HCT116 (cell line): ENCODE data around the gene ARSI.

Experiments used
- FOSL1 ChIP-seq: IDR thresholded peaks from 2 replicates; pipeline ENCODE4 v1.6.1; 2012; ENCODE audit warnings: low read depth
- POLR2AphosphoS5 ChIP-seq: IDR thresholded peaks from 2 replicates; pipeline ENCODE4 v1.6.1; 2011; ENCODE audit warnings: mild to moderate bottlenecking, low read depth, low read length, moderate library complexity
- RAD21 ChIP-seq: IDR thresholded peaks from 2 replicates; pipeline ENCODE4 v1.6.1; 2012; ENCODE audit warnings: low read depth, mild to moderate bottlenecking
- SP1 ChIP-seq: IDR thresholded peaks from 2 replicates; pipeline ENCODE4 v1.6.1; 2012; ENCODE audit warnings: low read depth
- ZNF274 ChIP-seq: fragments of 200-500 bp; sonication (Bioruptor generic); IDR thresholded peaks from 2 replicates; pipeline ENCODE4 v1.6.1; 2014; ENCODE audit warnings: mild to moderate bottlenecking, low read depth, low read length, inconsistent platforms
- TF ChIP-seq, protein P1 (sequence below), 3 experiments: fragments of 200-600 bp in 1 of 3; sonication (generic) in 1 of 3; IDR thresholded peaks in 2 of 3; conservative IDR thresholded peaks in 1 of 3; 2 replicates each; pipeline ENCODE4 v1.5.1; 2012 to 2017; ENCODE audit warnings: low read depth in 2 of 3, low read length in 2 of 3, antibody characterized with exemption in 1 of 3, borderline replicate concordance in 1 of 3, control low read depth in 1 of 3, mild to moderate bottlenecking in 1 of 3, mixed read lengths in 1 of 3, mixed run types in 1 of 3, moderate library complexity in 1 of 3; ENCODE audit not compliant: insufficient read depth in 1 of 3

DNA sequence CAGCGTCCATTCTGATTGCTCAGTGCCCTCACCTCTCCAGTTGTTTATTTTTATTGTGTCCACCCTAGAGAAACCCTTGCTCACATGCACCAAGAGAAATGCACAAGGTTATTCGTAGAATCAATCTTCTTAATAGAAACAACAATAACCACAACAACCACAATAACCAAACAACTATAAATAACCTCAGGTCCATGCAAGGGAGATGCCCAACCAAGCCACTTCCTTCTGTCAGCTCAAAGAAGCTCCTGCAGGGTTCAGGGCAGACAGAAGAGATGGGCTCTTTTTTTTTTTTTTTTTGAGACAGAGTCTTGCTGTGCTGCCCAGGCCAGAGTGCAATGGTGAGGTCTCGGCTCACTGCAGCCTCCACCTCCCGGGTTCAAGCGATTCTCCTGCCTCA is 39.9 kb upstream of the ARSI start:
- TF ChIP-seq, protein P1, sequence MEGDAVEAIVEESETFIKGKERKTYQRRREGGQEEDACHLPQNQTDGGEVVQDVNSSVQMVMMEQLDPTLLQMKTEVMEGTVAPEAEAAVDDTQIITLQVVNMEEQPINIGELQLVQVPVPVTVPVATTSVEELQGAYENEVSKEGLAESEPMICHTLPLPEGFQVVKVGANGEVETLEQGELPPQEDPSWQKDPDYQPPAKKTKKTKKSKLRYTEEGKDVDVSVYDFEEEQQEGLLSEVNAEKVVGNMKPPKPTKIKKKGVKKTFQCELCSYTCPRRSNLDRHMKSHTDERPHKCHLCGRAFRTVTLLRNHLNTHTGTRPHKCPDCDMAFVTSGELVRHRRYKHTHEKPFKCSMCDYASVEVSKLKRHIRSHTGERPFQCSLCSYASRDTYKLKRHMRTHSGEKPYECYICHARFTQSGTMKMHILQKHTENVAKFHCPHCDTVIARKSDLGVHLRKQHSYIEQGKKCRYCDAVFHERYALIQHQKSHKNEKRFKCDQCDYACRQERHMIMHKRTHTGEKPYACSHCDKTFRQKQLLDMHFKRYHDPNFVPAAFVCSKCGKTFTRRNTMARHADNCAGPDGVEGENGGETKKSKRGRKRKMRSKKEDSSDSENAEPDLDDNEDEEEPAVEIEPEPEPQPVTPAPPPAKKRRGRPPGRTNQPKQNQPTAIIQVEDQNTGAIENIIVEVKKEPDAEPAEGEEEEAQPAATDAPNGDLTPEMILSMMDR (IDR thresholded peaks at IDR 0.05 in 2 of 3, conservative IDR thresholded peaks at IDR 0.05 in 1 of 3; ENCODE audit: borderline replicate concordance in 1 of 3, insufficient read depth in 1 of 3, low read depth in 2 of 3, low read length in 2 of 3) = no peak
- TF ChIP-seq RAD21 (no peak), FOSL1 (no peak), POLR2AphosphoS5 (no peak), ZNF274 (no peak), SP1 (no peak)
